Loucy (cell line): ENCODE results near the gene NTN4.
"Not testable (repeated sequence)": the region's sequence is repeated elsewhere in the genome, so short reads cannot be mapped to it uniquely, and the experiment has no call there.

Experiments
- CTCF ChIP-seq: fragments of 200-600 bp; sonication (generic); conservative IDR thresholded peaks from 2 replicates; pipeline ENCODE4 v1.5.1; 2014; ENCODE audit warnings: mild to moderate bottlenecking, antibody characterized with exemption, low read length
- EZH2phosphoT487 ChIP-seq: fragments of 200-600 bp; IDR thresholded peaks from 2 replicates; pipeline ENCODE4 v1.6.1; 2018; ENCODE audit warnings: antibody characterized with exemption, mild to moderate bottlenecking, moderate library complexity, borderline replicate concordance

DNA sequence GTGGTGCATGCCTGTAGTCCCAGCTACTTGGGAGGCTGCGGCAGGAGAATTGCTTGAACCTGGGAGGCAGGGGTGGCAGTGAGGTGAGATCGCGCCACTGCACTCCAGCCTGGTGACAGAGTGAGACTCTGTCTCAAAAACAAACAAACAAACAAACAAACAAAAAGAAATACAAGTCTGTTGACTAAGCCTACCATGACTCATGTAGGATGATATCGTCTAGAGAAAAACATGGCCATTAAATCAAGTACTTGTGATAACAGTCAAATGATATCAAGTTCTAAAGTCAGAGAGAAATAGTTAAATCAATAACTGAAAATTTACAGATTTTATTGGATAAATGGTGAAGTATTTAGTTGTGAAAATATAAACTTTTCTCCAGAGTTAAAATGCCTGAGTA lies 21.6 kb upstream of the NTN4 start:
- not testable (repeated sequence) for TF ChIP-seq CTCF, EZH2phosphoT487
